GM21576 (cell line): Measurements from ENCODE around the gene GRAMD2A.
A peak's percentile ranks its signal among the peaks of the same experiment; 100 is the strongest.

ENCODE experiments used
- ATAC-seq: cut with Tn5 transposase; IDR thresholded peaks from one replicate; pipeline ENCODE4 v1.9.1; 2021; ENCODE audit warnings: mild to moderate bottlenecking, moderate library complexity; ENCODE audit not compliant: unreplicated experiment

Gene GRAMD2A

GRCh38 chr15:72169236-72169920, 28.2 kb downstream of the GRAMD2A start:
- ATAC-seq: no peak

- no peak for ATAC-seq
These were observed 28.8 kb downstream of the GRAMD2A start for GRCh38 chr15:72168808-72169190.

DNA sequence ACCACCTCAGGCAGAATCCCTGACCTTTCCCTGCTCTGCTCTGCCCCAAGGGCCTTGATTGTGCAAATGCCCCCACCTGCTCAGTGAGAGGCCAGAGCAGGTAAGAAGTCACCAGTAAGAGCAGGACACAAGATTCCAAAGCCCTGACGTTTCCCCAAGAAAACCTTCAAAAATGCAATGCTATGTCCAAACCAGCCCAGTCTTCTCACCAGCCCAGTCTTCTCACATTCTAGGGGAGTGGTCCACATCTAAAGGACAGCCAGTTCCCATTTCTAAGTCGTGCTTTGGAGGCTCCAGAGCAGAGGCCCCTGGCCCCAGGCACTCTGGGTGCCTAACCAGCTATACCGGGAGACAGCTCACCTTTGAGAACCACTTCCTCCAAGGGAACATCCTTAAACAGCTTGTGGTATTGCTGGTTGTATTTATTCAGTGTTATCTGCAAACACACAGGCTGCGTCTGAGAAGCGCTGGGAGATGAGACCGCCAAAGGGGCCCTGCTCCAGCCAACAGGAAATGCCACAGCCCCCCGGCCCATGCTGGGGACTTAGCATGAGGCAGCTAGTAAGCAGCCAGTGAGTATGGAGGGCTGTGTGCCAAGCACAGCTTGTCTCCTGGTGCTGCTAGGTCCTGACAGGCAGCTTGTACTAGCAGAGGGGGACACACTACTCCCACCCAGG, 29.3 kb downstream of the GRAMD2A start:
- no peak for ATAC-seq

- no peak for ATAC-seq
These were observed 30.1 kb downstream of the GRAMD2A start for GRCh38 chr15:72167445-72167844.

GRCh38 chr15:72166716-72167417, 30.7 kb downstream of the GRAMD2A start:
- no peak for ATAC-seq

- ATAC-seq: no peak
These were observed 33.9 kb downstream of the GRAMD2A start for GRCh38 chr15:72163719-72164118.

GRCh38 chr15:72162569-72162968, 35.0 kb downstream of the GRAMD2A start:
- no peak for ATAC-seq

- ATAC-seq: no peak
These were observed 36.0 kb downstream of the GRAMD2A start for GRCh38 chr15:72161361-72162132.

DNA sequence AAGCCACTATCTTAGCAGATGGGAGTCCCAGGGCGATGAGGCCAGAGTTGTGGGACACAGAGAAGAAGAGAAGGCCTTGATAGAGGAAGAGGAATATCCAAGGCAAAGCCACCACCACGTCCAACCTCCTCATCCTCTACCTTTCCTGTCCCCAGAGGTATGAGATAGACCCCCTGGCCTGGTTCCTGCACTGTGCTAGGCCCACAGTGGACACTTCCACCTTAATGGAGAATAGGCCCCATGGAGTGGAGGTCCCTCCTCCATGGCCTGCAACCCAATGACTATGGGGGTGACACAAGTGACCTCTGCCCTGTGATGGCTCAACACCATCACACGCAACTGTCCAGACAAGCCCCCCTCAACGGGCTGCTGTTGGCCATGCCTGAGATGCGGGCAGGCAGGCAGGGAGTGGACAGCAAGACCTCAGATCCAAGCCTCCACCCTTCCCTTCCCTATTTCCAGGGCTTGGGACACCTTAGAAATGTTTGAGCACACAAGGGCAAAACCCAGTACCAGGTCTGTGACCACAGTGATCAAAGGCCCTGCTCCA, 36.8 kb downstream of the GRAMD2A start:
- no peak for ATAC-seq

DNA sequence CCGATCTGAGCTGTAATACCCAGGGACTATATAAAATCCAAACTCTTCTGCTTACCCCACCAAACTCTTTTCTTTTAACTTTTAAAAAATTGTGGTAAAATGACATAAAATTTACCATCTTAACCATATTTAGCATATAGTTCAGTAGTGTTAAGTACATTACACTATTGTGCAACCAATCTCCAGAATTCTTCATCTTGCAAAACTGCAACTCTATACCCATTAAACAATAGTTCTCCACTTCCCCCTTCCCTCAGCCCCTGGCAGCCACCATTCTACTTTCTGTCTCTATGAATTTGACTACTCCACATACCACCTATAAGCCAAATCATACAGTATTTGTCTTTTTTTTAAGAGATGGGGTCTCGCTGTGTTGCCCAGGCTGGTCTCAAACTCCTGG, 40.7 kb downstream of the GRAMD2A start:
- ATAC-seq: no peak

- ATAC-seq: peak; percentile 72
These were observed 41.7 kb downstream of the GRAMD2A start for GRCh38 chr15:72155635-72156616.

DNA sequence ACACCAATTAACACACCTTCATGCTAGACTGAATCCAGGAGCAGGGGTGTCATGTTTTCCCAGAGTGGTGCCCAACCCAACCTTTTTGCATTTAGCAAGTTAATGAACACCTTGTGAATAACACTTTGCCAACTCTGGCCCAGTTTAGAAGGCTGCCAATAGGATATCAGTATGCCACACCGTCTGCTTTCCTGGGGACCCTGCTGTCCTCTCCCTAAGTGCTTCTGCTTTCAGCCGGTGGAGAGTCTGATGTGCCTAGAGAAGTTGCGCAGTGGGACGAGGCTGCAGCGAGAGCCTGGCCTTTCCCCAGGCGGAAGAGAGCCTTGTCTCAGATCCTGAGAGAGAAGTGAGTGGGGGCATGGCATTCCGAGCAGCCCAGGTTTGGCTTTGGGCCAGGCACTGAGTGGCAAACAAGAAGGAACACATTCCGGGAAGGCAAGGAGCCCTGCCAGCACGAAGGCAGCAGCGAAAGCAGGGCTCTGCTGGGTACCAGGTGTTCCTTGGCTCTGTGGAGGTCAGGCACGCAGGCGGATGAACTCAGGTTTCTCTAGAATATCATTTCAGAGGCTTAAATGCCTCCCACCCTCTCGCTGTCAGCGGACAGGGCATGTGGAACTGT, 42.5 kb downstream of the GRAMD2A start:
- no peak for ATAC-seq

DNA sequence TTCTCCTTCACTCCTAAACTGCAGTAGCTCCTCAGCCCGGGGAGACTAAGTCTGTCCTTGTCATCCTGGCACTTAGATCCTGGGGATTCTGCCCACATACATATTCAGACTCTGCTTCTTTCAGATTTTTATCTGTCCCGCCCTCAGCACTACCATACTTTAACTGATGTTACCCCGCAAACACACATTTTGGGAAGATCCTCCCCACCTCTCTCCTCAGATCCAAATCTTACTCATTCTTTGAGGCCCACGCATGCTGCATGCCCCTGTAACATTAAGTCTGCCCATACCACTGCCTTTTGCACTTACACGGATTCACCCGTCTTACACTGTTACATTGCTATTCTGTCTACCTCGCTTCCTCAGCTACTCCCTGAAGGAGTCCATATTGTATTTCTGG, 43.3 kb downstream of the GRAMD2A start:
- no peak for ATAC-seq

- no peak for ATAC-seq
These were observed 44.2 kb downstream of the GRAMD2A start for GRCh38 chr15:72153269-72154000.

DNA sequence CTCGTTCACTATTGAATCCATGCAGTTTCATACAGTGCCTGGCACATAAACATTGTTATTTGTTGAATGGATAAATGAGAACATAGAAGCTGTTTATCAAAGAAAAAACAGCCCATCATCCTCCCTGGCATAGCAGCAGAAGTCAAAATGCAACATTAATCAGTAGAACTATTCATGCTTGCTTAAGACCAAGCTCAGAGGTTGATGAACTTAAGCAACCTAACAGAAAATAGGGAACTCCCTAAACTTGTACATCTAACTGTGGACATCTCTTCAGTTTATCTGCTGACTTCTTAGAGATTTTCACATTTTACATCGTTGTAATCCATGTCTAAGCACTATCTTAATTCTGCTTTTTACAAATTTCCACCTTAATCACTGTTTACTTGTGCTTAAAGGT, 50.2 kb downstream of the GRAMD2A start:
- ATAC-seq: no peak

GRCh38 chr15:72146934-72147333, 50.7 kb downstream of the GRAMD2A start:
- ATAC-seq: no peak

- no peak for ATAC-seq
These were observed 51.4 kb downstream of the GRAMD2A start for GRCh38 chr15:72146221-72146620.

DNA sequence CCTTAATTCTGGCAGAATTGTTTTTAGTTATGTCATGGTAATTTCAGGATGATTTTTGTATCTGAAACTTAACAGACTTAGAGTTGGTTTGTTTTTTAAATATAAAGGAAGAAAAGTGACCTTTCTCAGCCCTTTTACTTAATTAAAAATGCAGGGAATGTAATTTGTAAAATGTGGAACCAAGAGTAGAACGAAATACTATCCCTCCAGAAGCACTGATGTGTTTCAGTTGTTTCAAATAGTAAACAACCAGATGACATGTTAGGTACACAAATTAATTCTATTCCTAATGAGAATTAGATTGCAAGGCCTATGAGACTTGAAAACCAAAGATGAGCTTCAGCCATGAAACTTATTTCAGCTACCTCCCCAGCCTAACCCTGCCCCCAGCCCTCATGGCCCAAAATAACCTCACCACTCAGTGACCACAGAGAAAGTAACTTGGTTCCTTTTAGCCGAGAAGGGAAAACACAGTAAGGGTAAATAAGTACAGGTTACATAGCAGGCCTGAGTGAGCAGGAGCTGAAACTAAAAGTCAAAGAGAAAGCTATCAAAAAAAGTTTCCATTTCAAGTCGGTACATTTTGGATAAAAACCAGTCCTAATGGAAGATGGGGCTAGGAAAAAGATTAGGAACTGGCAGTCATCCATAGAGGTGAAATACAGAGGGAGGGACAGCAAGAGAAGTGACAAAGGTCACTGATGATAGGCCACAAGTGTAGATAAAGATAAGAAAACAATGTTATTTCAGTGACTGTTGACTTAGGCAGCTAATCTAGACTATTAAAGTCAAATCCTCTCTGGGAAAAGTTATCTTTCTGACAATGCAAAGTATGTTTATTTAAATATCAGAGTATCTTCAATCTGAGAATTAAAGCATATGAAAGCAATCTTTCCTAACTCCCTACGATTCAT, 56.2 kb downstream of the GRAMD2A start:
- ATAC-seq: peak; percentile 100
